OCI-LY3 (cell line): ENCODE measurements around the gene IFI27.

Source experiments
- H2AFZ ChIP-seq: fragments of 200-600, 300-600 bp; shearing (Covaris generic); 2 replicates; pipeline ENCODE4 v1.6.0; 2014; ENCODE audit warnings: antibody characterized with exemption, low read depth, low read length
- H3K27ac ChIP-seq: fragments of 200-600, 300-600 bp; sonication (generic); 2 replicates; pipeline ENCODE4 v1.5.1; 2014; ENCODE audit warnings: mild to moderate bottlenecking, low read length, moderate library complexity, mixed read lengths
- H3K27me3 ChIP-seq: fragments of 200-600, 300-600 bp; sonication (generic); 2 replicates; pipeline ENCODE4 v1.6.1; 2014; ENCODE audit warnings: low read depth, low read length, mixed read lengths
- H3K36me3 ChIP-seq: fragments of 200-600, 300-600 bp; sonication (generic); replicated peaks from 2 replicates; pipeline ENCODE3; 2014; ENCODE audit warnings: low read depth, low read length, mixed read lengths
- H3K4me1 ChIP-seq: fragments of 300-600, 200-600 bp; sonication (generic); 2 replicates; pipeline ENCODE4 v1.6.1; 2014; ENCODE audit warnings: low read length, mixed read lengths
- H3K4me2 ChIP-seq: fragments of 200-600, 300-600 bp; sonication (generic); 2 replicates; pipeline ENCODE4 v1.6.1; 2014; ENCODE audit warnings: low read length, mixed read lengths
- H3K4me3 ChIP-seq: fragments of 300-600, 200-600 bp; sonication (generic); 2 replicates; pipeline ENCODE4 v1.5.1; 2014; ENCODE audit warnings: antibody characterized with exemption, mild to moderate bottlenecking, low read length, moderate library complexity
- H3K79me2 ChIP-seq: fragments of 300-600, 200-600 bp; shearing (Covaris generic); 2 replicates; pipeline ENCODE4 v1.6.1; 2014; ENCODE audit warnings: mild to moderate bottlenecking, low read length, mixed read lengths
- H3K9ac ChIP-seq: fragments of 300-600, 200-600 bp; shearing (Covaris generic); 2 replicates; pipeline ENCODE4 v1.6.0; 2014; ENCODE audit warnings: mild to moderate bottlenecking, low read length, moderate library complexity
- H3K9me3 ChIP-seq: fragments of 200-600, 300-600 bp; shearing (Covaris generic); 2 replicates; pipeline ENCODE4 v1.6.1; 2014; ENCODE audit warnings: low read length, mixed read lengths; ENCODE audit not compliant: insufficient read depth
- H4K20me1 ChIP-seq: fragments of 200-600, 300-600 bp; sonication (generic); 2 replicates; pipeline ENCODE4 v1.6.1; 2016; ENCODE audit warnings: low read length, mixed read lengths; ENCODE audit not compliant: insufficient read depth
- EZH2phosphoT487 ChIP-seq: fragments of 200-600 bp; shearing (Covaris generic); IDR thresholded peaks from 2 replicates; pipeline ENCODE4 v1.6.1; 2018; ENCODE audit warnings: antibody characterized with exemption, mixed run types, low read depth
- TF ChIP-seq, protein P1 (sequence below): fragments of 200-600, 300-600 bp; sonication (generic); IDR thresholded peaks from 2 replicates; pipeline ENCODE4 v1.5.1; 2014; ENCODE audit warnings: antibody characterized with exemption, low read length, low read depth

IFI27 gene

GRCh38 chr14:94074534-94074933, 36.0 kb upstream of the IFI27 start:
- peaks cover 28% of the 10 kb centered on the region for H3K9me3 ChIP-seq
- H3K4me2 ChIP-seq: no peak overlapping the region
- peaks cover 6% of the 10 kb centered on the region for H3K4me1 ChIP-seq
- peaks cover 100% of the 10 kb centered on the region for H3K79me2 ChIP-seq
- no peak overlapping the region for H3K27ac ChIP-seq
- H3K27me3 ChIP-seq: no peaks in the 10 kb centered on the region
- H4K20me1 ChIP-seq: peaks cover 39% of the 10 kb centered on the region
- H3K9ac ChIP-seq: no peak overlapping the region
- H3K36me3 ChIP-seq: peaks cover 62% of the 10 kb centered on the region
- no peak overlapping the region for H2AFZ ChIP-seq
- no peak overlapping the region for H3K4me3 ChIP-seq
- TF ChIP-seq, protein P1, sequence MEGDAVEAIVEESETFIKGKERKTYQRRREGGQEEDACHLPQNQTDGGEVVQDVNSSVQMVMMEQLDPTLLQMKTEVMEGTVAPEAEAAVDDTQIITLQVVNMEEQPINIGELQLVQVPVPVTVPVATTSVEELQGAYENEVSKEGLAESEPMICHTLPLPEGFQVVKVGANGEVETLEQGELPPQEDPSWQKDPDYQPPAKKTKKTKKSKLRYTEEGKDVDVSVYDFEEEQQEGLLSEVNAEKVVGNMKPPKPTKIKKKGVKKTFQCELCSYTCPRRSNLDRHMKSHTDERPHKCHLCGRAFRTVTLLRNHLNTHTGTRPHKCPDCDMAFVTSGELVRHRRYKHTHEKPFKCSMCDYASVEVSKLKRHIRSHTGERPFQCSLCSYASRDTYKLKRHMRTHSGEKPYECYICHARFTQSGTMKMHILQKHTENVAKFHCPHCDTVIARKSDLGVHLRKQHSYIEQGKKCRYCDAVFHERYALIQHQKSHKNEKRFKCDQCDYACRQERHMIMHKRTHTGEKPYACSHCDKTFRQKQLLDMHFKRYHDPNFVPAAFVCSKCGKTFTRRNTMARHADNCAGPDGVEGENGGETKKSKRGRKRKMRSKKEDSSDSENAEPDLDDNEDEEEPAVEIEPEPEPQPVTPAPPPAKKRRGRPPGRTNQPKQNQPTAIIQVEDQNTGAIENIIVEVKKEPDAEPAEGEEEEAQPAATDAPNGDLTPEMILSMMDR: no peak
- TF ChIP-seq EZH2phosphoT487: no peak

DNA sequence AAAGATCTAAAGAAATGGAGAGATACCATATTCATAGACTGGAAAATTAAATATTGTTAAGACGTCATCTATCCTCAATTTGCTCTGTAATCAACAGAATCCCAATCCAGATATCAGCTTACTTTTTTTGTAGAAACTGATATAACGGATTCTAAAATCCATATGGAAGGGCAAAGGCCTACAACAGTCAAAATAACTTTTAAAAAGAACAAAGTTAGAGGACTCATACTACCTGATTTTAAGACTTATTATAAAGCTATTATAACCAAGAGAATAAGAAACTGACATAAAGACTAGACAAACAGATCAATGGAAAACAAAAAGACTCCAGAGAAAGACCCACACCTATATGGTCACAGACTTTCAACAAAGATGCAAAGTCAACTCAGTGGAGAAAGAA, 35.5 kb upstream of the IFI27 start:
- peaks cover 100% of the 10 kb centered on the region for H3K79me2 ChIP-seq
- H4K20me1 ChIP-seq: peaks cover 39% of the 10 kb centered on the region
- H3K9ac ChIP-seq: no peak overlapping the region
- no peaks in the 10 kb centered on the region for H3K27me3 ChIP-seq
- no peak overlapping the region for H3K27ac ChIP-seq
- H3K4me2 ChIP-seq: no peak overlapping the region
- no peak overlapping the region for H2AFZ ChIP-seq
- H3K4me1 ChIP-seq: peaks cover 10% of the 10 kb centered on the region
- TF ChIP-seq EZH2phosphoT487: no peak
- TF ChIP-seq, protein P1: no peak
- peaks cover 25% of the 10 kb centered on the region for H3K9me3 ChIP-seq
- no peak overlapping the region for H3K4me3 ChIP-seq
- H3K36me3 ChIP-seq: peaks cover 64% of the 10 kb centered on the region

- Histone ChIP-seq H3K9ac (no peak overlapping the region), H3K79me2 (peaks cover 94% of the 10 kb centered on the region), H3K4me2 (no peak overlapping the region), H3K27ac (no peak overlapping the region), H3K36me3 (peaks cover 60% of the 10 kb centered on the region), H3K4me1 (peaks cover 16% of the 10 kb centered on the region), H3K4me3 (no peak overlapping the region), H2AFZ (no peak overlapping the region), H3K27me3 (no peaks in the 10 kb centered on the region), H4K20me1 (peaks cover 40% of the 10 kb centered on the region), H3K9me3 (peaks cover 23% of the 10 kb centered on the region)
- no peak for TF ChIP-seq EZH2phosphoT487
- TF ChIP-seq, protein P1: no peak
Measured at GRCh38 chr14:94077111-94077821, 33.3 kb upstream of the IFI27 start.

- Histone ChIP-seq H4K20me1 (peaks cover 40% of the 10 kb centered on the region), H3K27me3 (no peaks in the 10 kb centered on the region), H3K9me3 (peaks cover 23% of the 10 kb centered on the region), H3K79me2 (peaks cover 88% of the 10 kb centered on the region), H3K4me2 (no peak overlapping the region), H3K27ac (no peak overlapping the region), H3K36me3 (peaks cover 61% of the 10 kb centered on the region), H2AFZ (no peak overlapping the region), H3K4me3 (no peak overlapping the region), H3K4me1 (peaks cover 16% of the 10 kb centered on the region), H3K9ac (no peak overlapping the region)
- TF ChIP-seq, protein P1: no peak
- TF ChIP-seq EZH2phosphoT487: no peak
Measured at GRCh38 chr14:94077823-94078222, 32.7 kb upstream of the IFI27 start.
